Fibroblast of peridontal ligament (primary cell): ENCODE results near the gene SLC13A3.

Experiments
- DNase-seq: peaks from one replicate; pipeline ENCODE4 v3.0.0-alpha.2; 2010; ENCODE audit errors: extremely low read depth

SLC13A3 gene

GRCh38 chr20:46605978-46606816, 45.1 kb downstream of the SLC13A3 start:
- DNase-seq, result no peak

GRCh38 chr20:46605181-46605580, 46.1 kb downstream of the SLC13A3 start:
- DNase-seq, result no peak

- DNase-seq, result no peak
These were observed 46.6 kb downstream of the SLC13A3 start for GRCh38 chr20:46604551-46605133.

- no peak for DNase-seq
These were observed 48.8 kb downstream of the SLC13A3 start for GRCh38 chr20:46602429-46602828.

GRCh38 chr20:46601603-46602122, 49.6 kb downstream of the SLC13A3 start:
- DNase-seq, result no peak

- no peak for DNase-seq
These were observed 50.9 kb downstream of the SLC13A3 start for GRCh38 chr20:46600286-46600752.

DNA sequence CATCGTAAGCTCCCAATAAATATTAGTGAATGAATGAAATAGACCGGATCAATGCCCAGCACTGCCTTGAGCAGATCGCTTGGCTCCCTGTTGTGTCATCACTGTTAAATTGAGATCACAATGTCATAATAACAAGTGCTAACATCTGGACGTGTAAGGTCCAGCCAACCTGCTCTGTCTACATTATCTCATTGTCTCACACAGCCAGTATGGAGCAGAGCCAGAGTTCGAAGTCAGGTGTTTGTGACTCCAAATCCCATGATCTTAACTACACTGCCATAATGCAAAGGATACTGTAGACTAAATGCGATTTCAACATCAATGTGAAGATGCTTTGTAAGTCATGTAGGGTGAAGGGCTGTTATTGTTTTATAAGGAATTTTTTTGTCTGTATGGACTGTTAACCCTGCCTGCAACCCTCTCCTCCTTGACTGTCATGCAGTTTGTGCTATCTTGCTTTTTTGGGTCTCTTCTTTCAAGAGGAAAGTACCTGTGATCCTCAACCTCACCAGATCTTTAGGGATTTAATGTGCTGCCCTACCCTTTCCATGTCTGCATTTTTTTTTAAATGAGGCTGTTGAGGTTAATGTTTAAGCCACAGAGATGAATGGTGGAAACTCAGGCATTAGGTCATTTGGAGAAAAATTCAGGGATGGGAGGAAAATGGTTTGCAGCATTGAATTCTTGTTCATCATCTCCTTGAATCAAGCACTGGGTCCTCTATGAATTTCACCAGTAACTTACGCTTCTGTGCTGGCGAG, 51.9 kb downstream of the SLC13A3 start:
- DNase-seq, result no peak

DNA sequence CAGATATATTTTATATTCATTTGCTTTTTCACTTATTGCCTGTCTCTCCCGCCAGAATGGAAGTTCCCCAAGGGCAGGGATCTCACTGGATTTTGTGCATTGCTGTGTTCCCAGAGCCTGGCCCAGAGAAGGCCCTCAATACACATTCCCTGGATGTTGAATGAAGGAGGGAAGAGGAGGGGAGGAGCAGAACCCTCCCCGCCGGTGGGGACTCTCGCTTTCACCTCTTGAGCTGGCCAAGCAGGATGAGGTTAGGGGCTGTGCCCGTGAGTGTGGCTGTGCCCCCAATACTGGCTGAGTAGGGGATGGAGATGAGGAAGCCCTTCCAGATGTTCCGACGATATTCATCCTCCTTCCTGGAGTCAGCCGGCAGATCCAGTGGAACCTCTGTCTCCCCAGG, 55.3 kb downstream of the SLC13A3 start:
- DNase-seq, result no peak

GRCh38 chr20:46594725-46595124, 56.5 kb downstream of the SLC13A3 start:
- no peak for DNase-seq

DNA sequence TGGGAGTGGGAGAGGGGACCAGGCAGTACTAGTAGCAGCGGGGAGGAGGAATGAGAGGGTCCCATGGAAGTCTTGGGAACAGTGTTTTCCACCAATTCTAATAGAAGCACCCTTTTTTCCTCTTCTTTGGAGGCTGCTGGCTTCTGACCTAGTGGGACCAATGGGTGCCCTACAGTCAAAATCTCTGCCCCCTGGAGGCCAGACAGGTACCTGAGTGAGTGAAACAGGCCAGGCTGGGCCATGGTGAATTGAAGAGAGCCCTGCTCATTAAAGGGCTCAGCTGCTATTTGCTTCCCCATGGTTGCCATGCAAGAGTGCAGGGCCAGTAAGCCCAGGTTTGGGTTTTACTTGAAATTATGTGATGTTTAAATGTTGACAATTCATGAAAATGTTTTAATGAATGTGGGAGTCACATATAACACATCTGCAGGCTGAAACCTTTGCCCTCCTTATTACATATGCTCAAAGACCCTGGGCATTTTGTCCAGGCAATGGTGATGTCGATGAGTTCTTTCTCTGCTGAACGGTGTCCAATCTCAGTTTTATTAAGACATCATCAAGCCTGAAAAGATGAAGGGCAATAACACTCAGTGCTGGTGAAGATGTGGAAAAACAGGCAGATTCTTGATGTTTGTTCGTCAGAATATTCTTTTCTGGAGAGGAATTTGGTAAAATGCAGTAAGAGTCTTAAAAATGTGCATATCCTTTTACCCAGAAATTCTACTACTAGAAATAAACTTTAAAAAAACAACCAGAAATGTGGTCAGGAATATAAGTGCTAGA, 58.5 kb downstream of the SLC13A3 start:
- no peak for DNase-seq

GRCh38 chr20:46590443-46590842, 60.8 kb downstream of the SLC13A3 start:
- no peak for DNase-seq

DNA sequence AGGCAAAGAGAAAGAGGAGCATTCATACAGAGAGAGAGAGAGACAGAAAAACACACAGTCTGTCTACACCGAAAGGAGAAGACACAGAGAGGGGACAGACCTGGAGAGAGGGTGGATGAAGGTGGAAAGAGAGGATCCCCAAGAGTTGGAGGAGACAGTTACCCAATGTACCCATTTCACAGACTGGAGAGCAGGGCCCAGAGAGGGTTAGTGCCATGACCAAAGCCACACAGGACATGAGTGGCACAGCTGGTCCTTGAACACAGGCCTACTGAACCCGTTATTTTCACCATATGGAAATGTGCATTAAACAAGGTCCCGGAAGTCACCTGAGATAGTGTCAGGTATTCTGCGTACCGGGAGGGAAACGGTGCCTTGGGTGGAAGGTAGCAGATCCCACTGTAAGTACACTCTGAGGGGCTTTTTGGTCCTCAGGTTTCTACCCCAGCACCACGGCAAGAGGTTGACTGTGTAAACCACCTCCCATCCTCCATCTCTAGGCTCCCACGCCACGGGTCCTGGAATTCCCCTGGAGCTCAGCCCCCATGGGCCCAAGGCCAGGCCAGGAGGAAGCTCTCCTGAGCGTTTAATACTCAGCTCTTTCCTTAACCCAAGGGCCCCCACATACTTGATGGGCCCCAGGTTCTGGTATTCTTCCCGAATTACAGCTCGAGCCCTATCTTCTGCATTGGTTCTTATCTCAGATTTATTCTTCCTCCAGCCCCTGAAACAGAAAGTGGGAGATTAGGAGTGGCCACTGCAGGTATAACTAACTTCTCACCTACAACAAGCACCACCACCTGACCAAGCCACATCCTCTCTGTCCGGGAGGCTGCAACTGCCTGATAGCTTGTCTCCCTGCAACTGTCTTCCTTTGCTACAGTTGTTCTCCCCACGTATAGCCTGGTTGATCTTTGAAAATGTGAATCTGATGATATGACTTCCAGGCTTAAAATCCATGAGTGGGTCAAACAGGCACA, 62.4 kb downstream of the SLC13A3 start:
- no peak for DNase-seq

DNA sequence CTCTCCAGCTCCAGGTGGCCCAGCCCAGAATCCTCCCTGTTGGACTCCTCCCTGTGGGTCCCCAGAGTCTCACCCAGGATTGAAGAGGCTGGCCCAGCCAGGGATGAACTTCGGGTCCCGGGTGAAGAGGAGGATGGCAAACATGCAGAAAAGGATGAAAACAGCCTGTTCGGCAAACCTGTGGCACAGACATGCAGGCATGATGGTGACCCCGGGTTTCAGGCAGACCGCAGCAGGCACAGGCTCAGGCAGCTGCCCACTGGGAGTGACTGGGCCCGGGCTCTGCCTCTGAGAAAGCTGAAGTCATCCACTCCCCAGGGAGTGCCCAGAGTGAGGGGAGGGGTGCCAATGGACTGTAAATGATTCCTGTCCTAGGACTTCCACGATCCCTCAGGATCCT, 63.3 kb downstream of the SLC13A3 start:
- DNase-seq, result no peak

DNA sequence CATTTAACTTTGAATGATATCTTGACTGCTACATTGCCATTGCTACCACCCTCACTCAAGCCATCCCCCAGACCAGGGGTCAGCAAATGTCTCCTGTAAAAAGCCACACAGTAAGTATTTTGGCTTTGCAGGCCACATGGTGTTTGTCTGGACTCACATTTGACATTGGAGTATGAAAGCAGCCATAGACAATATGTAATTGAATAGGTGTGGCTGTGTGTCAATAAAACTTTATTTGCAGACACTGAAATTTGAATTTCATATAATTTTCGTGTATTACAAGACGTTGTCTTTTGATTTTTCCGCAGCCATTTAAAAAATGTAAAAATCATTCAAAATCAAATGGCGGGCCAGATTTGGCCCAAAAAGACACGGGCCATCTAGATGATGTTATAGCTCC, 64.5 kb downstream of the SLC13A3 start:
- no peak for DNase-seq

DNA sequence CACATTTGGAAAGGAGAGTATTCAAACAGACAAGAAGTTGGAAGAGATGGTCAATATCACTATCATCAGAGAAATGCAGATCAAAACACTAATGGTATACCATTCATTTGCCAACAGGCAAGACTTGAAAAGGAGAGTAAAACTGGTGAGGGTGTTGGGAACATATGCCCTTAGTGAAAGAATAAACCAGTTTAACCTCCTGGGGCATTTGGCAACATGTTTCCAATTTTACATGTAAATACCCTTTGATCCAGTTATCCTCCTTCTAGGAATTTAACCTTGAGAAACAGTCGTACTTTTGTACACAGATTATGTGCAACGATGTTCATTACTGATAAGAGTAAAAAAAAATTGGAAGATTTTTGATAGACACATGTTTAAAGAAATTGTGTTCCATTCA, 66.8 kb downstream of the SLC13A3 start:
- no peak for DNase-seq

DNA sequence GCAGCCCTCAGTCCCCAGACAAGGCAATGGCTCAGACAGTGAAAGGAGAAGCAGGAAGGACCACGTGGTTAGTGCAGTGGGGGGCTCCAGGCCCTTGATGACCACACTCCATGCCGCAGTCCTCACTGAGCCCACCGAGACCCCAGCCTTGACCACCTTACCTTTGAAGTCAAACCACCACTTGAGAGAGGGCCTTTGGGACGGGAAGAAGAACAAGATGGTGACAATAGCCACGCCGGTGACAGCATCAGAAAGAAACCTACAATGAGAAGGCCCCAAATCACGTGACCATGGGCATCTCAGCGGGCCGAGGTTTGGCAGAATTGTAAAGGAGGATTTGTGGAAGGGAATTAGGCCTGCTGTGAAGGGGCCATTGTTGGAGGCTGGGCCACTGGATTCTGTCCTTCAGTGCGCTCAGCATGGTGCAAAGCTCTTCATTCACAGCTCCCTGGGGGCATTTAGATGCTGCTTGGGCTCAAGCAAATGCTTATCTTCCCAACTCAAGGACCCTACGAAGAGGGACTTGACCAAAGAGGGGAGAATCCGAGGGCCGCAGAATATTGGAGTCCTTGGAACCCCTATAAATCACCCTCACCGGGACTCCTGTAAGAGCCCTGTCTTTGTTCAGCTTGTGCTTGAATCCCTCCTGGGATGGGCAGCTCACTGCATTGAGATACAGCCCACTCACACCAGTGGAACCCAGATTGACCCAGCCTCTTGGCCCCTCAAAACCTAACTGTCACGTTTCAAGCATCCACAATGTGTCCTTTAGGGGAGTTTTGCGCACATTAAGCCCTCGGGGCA, 67.6 kb downstream of the SLC13A3 start:
- DNase-seq, result no peak

GRCh38 chr20:46582648-46583047, 68.6 kb downstream of the SLC13A3 start:
- DNase-seq, result no peak

GRCh38 chr20:46581391-46581790, 69.9 kb downstream of the SLC13A3 start:
- no peak for DNase-seq

GRCh38 chr20:46580613-46581205, 70.5 kb downstream of the SLC13A3 start:
- DNase-seq, result no peak
